ENCODE measurements around the gene STXBP6. TPM values are rescaled to one million over a fixed set of nuclear protein-coding genes. Genes with fewer than 3 reads are reported as not detected.

Gene STXBP6
- polyA plus RNA-seq, 2 donors: 1.9 to 2.2 TPM

DNA sequence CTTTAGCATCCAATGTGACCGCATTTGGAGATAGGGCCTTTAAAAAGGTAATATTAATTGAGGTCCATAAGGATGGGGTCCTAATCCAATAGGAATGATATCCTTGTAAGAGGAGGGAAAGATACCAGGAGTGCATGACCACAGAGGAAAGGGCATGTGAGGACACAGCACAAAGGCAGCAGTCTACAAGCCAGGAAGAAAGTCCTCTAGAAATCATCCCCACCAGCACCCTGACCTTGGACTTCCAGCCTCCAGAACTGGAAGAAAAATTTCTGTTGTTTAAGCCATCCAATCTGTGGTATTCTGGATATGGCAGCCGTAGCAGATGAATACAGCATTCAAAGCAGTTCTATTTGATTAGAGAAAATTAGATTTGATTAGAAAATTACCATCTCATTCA, 145.4 kb downstream of the STXBP6 start:
- Histone ChIP-seq H3K36me3 (ENCODE audit: control insufficient read depth in 2 of 2, insufficient read depth in 2 of 2, low read length in 1 of 2) (no peaks in the 10 kb centered on the region), H3K27ac (ENCODE audit: low read depth in 2 of 2, low read length in 1 of 2) (no peak overlapping the region), H3K4me1 (ENCODE audit: control insufficient read depth in 2 of 2, insufficient read depth in 2 of 2, low read length in 1 of 2) (no peaks in the 10 kb centered on the region), H3K4me3 (ENCODE audit: low read depth in 1 of 2, low read length in 2 of 2) (no peak overlapping the region), H3K27me3 (ENCODE audit: control insufficient read depth in 1 of 2, insufficient read depth in 2 of 2, low read length in 2 of 2) (no peaks in the 10 kb centered on the region), H3K9me3 (ENCODE audit: control insufficient read depth in 2 of 2, insufficient read depth in 1 of 2, low read depth in 1 of 2, low read length in 1 of 2) (no peaks in the 10 kb centered on the region)
- 94% methylated on average over 2 of the region's 2 CpGs for WGBS, 2 donors

DNA sequence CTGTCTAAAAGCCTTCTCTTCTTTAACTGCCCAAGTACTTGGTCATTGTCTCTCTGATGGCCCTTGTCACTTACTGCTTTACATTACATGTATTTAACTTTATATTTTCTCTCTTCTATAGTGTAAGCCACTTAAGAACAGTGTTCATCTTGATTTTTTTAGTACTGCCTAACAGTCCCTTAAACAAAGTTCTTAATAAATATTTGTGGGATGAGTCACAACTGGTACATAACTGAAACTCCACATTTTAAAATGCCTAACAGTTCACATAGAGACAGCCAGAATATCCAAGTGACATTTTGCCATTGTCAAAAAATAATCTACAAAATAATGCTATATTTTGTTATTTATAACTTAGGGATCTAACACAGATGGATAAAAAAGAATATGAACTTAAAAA, 146.6 kb downstream of the STXBP6 start:
- H3K36me3 ChIP-seq (ENCODE audit: control insufficient read depth in 2 of 2, insufficient read depth in 2 of 2, low read length in 1 of 2): no peaks in the 10 kb centered on the region
- H3K27ac ChIP-seq (ENCODE audit: low read depth in 2 of 2, low read length in 1 of 2): no peak overlapping the region
- no peaks in the 10 kb centered on the region for H3K9me3 ChIP-seq (ENCODE audit: control insufficient read depth in 2 of 2, insufficient read depth in 1 of 2, low read depth in 1 of 2, low read length in 1 of 2)
- no peaks in the 10 kb centered on the region for H3K27me3 ChIP-seq (ENCODE audit: control insufficient read depth in 1 of 2, insufficient read depth in 2 of 2, low read length in 2 of 2)
- no peak overlapping the region for H3K4me3 ChIP-seq (ENCODE audit: low read depth in 1 of 2, low read length in 2 of 2)
- no peaks in the 10 kb centered on the region for H3K4me1 ChIP-seq (ENCODE audit: control insufficient read depth in 2 of 2, insufficient read depth in 2 of 2, low read length in 1 of 2)

DNA sequence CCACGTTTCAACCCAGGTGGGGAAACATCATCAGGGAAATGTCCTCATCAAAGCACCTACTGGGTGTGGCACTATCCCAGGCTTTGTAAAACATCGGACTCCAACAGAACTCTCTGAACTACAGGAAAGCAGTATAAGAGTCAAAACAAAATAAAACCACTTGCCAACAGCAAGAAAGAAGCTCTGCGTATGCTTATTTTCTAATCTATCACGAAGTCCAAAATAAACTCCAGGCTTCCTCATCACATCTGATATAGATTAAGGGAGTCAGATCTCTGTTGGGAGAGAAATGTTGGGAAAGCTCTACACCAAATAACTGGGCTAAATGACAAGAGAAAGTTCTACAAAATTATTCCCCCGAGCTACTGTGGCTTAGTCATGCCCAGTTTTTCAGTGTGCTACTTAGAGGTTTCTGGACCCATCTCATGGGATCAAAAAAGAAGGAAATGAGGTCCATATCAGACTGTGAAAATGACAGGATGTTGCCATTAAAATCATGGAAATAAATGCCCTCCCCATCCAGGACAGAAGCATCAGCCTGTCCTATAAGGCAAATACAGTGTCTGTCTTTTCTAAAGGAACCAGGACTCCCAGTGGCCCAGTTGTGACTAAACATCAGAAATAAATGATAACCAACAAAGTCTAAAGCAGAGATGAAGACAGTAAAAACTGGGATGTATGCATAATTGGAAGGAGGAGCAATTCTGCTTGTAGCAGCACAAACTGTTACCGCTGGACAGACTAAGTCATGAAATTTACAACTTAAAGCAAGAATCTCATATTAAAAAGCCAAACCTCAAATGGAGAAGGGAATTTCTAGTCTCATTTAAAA, 149.5 kb downstream of the STXBP6 start:
- Histone ChIP-seq H3K27ac (ENCODE audit: low read depth in 2 of 2, low read length in 1 of 2) (no peak overlapping the region), H3K36me3 (ENCODE audit: control insufficient read depth in 2 of 2, insufficient read depth in 2 of 2, low read length in 1 of 2) (no peaks in the 10 kb centered on the region), H3K4me1 (ENCODE audit: control insufficient read depth in 2 of 2, insufficient read depth in 2 of 2, low read length in 1 of 2) (no peaks in the 10 kb centered on the region), H3K27me3 (ENCODE audit: control insufficient read depth in 1 of 2, insufficient read depth in 2 of 2, low read length in 2 of 2) (no peaks in the 10 kb centered on the region), H3K9me3 (ENCODE audit: control insufficient read depth in 2 of 2, insufficient read depth in 1 of 2, low read depth in 1 of 2, low read length in 1 of 2) (no peaks in the 10 kb centered on the region), H3K4me3 (ENCODE audit: low read depth in 1 of 2, low read length in 2 of 2) (no peak overlapping the region)
- 37 to 50% methylated on average over 6 of the region's 6 CpGs for WGBS, 2 donors

DNA sequence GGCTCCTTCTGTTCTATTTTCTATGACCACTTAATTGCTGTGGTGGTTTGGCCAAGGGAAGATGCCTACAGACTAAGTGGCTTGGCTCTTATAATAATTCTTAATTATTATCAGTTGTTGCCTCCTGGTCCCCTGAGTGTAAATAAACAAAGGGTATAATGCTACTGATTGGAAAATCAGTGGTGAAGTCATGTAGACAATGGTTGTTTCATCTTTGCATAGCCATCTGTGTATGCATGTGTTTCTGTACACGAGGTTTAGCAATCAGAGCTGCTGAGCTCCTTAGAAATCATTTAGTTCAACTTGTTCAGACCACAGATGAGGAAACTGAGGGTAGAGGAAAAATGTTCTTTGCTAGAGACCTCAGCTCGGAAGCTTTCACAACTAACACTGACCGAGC, 152.2 kb downstream of the STXBP6 start:
- H3K4me1 ChIP-seq (ENCODE audit: control insufficient read depth in 2 of 2, insufficient read depth in 2 of 2, low read length in 1 of 2): no peaks in the 10 kb centered on the region
- WGBS, 2 donors: 93 to 98% methylated on average over 3 of the region's 3 CpGs
- H3K9me3 ChIP-seq (ENCODE audit: control insufficient read depth in 2 of 2, insufficient read depth in 1 of 2, low read depth in 1 of 2, low read length in 1 of 2): no peaks in the 10 kb centered on the region
- no peaks in the 10 kb centered on the region for H3K36me3 ChIP-seq (ENCODE audit: control insufficient read depth in 2 of 2, insufficient read depth in 2 of 2, low read length in 1 of 2)
- no peak overlapping the region for H3K4me3 ChIP-seq (ENCODE audit: low read depth in 1 of 2, low read length in 2 of 2)
- no peak overlapping the region for H3K27ac ChIP-seq (ENCODE audit: low read depth in 2 of 2, low read length in 1 of 2)
- no peaks in the 10 kb centered on the region for H3K27me3 ChIP-seq (ENCODE audit: control insufficient read depth in 1 of 2, insufficient read depth in 2 of 2, low read length in 2 of 2)

DNA sequence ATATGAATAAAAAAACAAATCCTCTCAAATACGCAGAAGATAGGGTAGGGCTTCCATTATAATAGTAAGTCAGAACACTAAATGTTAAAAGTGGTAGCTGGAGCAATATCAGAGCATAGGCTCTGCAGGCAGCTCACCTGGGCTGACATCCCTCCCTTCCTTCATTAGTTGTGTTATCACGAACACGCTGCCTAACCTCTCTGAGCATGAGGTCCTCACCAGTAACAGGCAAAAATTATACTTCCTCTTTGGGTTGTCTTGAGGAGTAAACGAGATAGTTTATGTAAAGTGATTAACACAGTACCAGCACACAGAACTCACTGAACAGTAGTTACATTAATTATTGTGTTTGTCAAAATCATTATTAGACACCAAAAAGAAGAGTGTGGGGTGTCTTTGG, 154.3 kb downstream of the STXBP6 start:
- WGBS, 2 donors: 47 to 64% methylated on average over 4 of the region's 4 CpGs
- H3K27me3 ChIP-seq (ENCODE audit: control insufficient read depth in 1 of 2, insufficient read depth in 2 of 2, low read length in 2 of 2): no peaks in the 10 kb centered on the region
- H3K27ac ChIP-seq (ENCODE audit: low read depth in 2 of 2, low read length in 1 of 2): no peak overlapping the region
- H3K9me3 ChIP-seq (ENCODE audit: control insufficient read depth in 2 of 2, insufficient read depth in 1 of 2, low read depth in 1 of 2, low read length in 1 of 2): no peaks in the 10 kb centered on the region
- H3K4me1 ChIP-seq (ENCODE audit: control insufficient read depth in 2 of 2, insufficient read depth in 2 of 2, low read length in 1 of 2): no peaks in the 10 kb centered on the region
- H3K36me3 ChIP-seq (ENCODE audit: control insufficient read depth in 2 of 2, insufficient read depth in 2 of 2, low read length in 1 of 2): no peaks in the 10 kb centered on the region
- no peak overlapping the region for H3K4me3 ChIP-seq (ENCODE audit: low read depth in 1 of 2, low read length in 2 of 2)

DNA sequence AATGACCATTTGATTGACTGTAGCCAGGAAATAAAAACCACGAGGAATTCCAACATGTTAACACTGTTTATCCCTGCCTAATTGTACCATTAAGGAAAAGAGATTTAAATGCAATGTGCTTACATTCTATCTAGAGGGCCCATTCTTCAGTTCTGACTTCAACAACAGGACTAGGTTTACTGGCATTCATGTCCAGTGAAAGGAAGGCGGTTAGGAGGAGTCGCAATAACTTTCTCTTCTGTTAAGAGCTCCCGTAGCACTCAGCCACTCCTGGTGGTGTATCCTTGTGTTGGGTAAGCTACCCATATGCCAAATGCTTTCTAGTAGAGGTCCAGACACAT, 154.7 kb downstream of the STXBP6 start:
- Histone ChIP-seq H3K4me3 (ENCODE audit: low read depth in 1 of 2, low read length in 2 of 2) (no peak overlapping the region), H3K27ac (ENCODE audit: low read depth in 2 of 2, low read length in 1 of 2) (no peak overlapping the region), H3K9me3 (ENCODE audit: control insufficient read depth in 2 of 2, insufficient read depth in 1 of 2, low read depth in 1 of 2, low read length in 1 of 2) (no peaks in the 10 kb centered on the region), H3K27me3 (ENCODE audit: control insufficient read depth in 1 of 2, insufficient read depth in 2 of 2, low read length in 2 of 2) (no peaks in the 10 kb centered on the region), H3K4me1 (ENCODE audit: control insufficient read depth in 2 of 2, insufficient read depth in 2 of 2, low read length in 1 of 2) (no peaks in the 10 kb centered on the region), H3K36me3 (ENCODE audit: control insufficient read depth in 2 of 2, insufficient read depth in 2 of 2, low read length in 1 of 2) (no peaks in the 10 kb centered on the region)
- WGBS, 2 donors: 64 to 67% methylated on average over 4 of the region's 4 CpGs

DNA sequence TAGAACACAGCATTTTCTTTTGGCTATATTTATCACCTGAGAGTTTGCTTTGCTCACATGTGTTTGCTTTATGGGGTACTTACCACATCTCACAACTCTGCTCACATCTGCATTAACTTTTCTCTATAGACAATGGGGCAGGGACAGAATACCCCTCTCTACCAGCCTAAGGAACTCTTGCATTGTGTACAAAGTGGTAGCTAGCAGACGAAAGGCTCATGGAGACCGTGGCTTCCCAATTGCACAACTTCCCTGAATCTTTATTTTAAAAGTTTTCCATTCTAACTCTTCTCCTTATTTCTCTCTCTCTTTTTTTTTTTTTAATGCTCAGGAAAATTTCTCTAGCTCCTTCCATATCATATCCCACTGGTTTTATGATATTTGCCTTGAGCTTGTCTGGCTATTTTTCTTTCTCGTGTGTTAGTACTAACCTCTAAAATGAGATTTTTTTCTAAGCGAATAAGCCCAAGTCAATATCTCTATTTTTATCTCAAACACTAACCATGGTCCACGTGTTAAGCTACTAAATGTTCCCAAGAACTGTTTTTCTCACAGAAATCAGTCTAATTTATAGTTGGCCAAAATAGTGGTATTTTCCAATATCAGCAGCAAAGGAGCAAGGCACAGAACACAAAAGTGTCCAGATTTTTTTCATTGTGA, 155.2 kb downstream of the STXBP6 start:
- H3K27me3 ChIP-seq (ENCODE audit: control insufficient read depth in 1 of 2, insufficient read depth in 2 of 2, low read length in 2 of 2): no peaks in the 10 kb centered on the region
- no peak overlapping the region for H3K27ac ChIP-seq (ENCODE audit: low read depth in 2 of 2, low read length in 1 of 2)
- peaks cover 0 to 2% of the 10 kb centered on the region in 2 donors for H3K36me3 ChIP-seq (ENCODE audit: control insufficient read depth in 2 of 2, insufficient read depth in 2 of 2, low read length in 1 of 2)
- no peaks in the 10 kb centered on the region for H3K4me1 ChIP-seq (ENCODE audit: control insufficient read depth in 2 of 2, insufficient read depth in 2 of 2, low read length in 1 of 2)
- WGBS, 2 donors: 66 to 69% methylated on average over 5 of the region's 5 CpGs
- no peak overlapping the region for H3K4me3 ChIP-seq (ENCODE audit: low read depth in 1 of 2, low read length in 2 of 2)
- peaks cover 0 to 2% of the 10 kb centered on the region in 2 donors for H3K9me3 ChIP-seq (ENCODE audit: control insufficient read depth in 2 of 2, insufficient read depth in 1 of 2, low read depth in 1 of 2, low read length in 1 of 2)

DNA sequence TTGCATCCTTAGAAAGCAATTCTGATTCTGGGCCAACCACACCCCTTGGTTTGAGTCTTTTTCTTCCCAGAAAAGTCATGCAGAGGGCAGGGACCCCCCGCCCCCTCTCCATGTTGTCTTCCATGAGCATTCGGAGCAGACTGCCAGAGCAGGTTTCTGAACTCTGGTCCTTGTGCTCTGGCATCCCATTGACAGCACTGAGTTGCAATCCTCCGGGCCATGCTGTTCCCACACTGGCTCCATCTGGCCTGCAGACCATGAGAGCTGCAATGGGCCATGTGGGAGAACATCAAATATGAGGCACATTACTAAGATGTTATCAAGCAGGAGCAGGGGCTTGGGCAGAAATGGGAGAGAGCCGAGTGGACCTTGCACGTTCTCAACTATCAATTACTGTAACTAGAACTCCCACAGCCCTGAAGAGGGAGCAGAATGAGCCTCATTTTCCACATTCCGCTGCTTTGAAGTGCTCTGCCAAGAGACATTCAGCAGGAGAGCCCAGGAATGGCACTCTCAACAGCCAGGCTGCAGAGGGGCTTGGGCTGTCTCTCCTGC, 157.4 kb downstream of the STXBP6 start:
- H3K9me3 ChIP-seq (ENCODE audit: control insufficient read depth in 2 of 2, insufficient read depth in 1 of 2, low read depth in 1 of 2, low read length in 1 of 2): peaks cover 0 to 2% of the 10 kb centered on the region in 2 donors
- 83 to 84% methylated on average over 6 of the region's 6 CpGs for WGBS, 2 donors
- H3K36me3 ChIP-seq (ENCODE audit: control insufficient read depth in 2 of 2, insufficient read depth in 2 of 2, low read length in 1 of 2): peaks cover 0 to 2% of the 10 kb centered on the region in 2 donors
- no peaks in the 10 kb centered on the region for H3K4me1 ChIP-seq (ENCODE audit: control insufficient read depth in 2 of 2, insufficient read depth in 2 of 2, low read length in 1 of 2)
- H3K27me3 ChIP-seq (ENCODE audit: control insufficient read depth in 1 of 2, insufficient read depth in 2 of 2, low read length in 2 of 2): no peaks in the 10 kb centered on the region
- no peak overlapping the region for H3K27ac ChIP-seq (ENCODE audit: low read depth in 2 of 2, low read length in 1 of 2)
- H3K4me3 ChIP-seq (ENCODE audit: low read depth in 1 of 2, low read length in 2 of 2): no peak overlapping the region

DNA sequence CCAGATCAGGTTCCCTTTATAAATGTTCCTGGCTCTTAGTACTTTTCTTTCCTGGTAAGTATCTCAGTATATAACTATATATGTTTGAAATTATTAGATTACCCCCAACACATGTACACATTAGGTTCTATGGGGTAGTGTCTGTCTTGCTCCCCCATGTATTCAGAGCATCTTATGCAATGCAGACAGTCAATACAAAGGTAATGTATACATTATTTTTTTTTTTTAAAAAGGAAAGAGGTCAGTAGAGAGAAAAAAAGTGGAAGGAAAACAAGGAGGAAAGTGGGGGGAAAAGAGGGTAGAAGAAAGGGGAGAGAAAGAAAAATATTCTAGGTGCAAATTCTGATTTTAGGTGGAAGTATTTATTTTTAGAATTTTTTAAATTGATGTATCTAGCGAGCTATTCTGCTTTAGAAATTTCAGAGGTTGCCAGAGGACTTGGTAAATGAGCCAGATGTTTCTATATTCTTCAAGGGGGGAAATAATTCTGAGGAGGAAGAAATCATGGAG, 157.9 kb downstream of the STXBP6 start:
- Histone ChIP-seq H3K4me3 (ENCODE audit: low read depth in 1 of 2, low read length in 2 of 2) (no peak overlapping the region), H3K27ac (ENCODE audit: low read depth in 2 of 2, low read length in 1 of 2) (no peak overlapping the region), H3K27me3 (ENCODE audit: control insufficient read depth in 1 of 2, insufficient read depth in 2 of 2, low read length in 2 of 2) (no peaks in the 10 kb centered on the region), H3K36me3 (ENCODE audit: control insufficient read depth in 2 of 2, insufficient read depth in 2 of 2, low read length in 1 of 2) (peaks cover 0 to 2% of the 10 kb centered on the region in 2 donors), H3K9me3 (ENCODE audit: control insufficient read depth in 2 of 2, insufficient read depth in 1 of 2, low read depth in 1 of 2, low read length in 1 of 2) (peaks cover 0 to 2% of the 10 kb centered on the region in 2 donors), H3K4me1 (ENCODE audit: control insufficient read depth in 2 of 2, insufficient read depth in 2 of 2, low read length in 1 of 2) (no peaks in the 10 kb centered on the region)
- 79 to 85% methylated on average over 1 of the region's 1 CpG for WGBS, 2 donors

Data from esophagus (tissue), 2 donors.